Adrenal gland (tissue), 12 donors: ENCODE measurements around the gene ZDHHC11B. TPM values are rescaled to one million over a fixed set of nuclear protein-coding genes. Genes with fewer than 3 reads are reported as not detected.
"Not testable (repeated sequence)": the region's sequence is repeated elsewhere in the genome, so short reads cannot be mapped to it uniquely, and the experiment has no call there.

Experiments
- DNase-seq, 7 donors: peaks; one replicate each; pipeline ENCODE4 v3.0.0-alpha.2; 2019 to 2020
- H3K27ac ChIP-seq, 5 donors: fragments of 200-600 bp; sonication (generic) in 4 of 5; 1 replicate in 3 of 5; 2 replicates in 2 of 5; pipeline versions ENCODE4 v1.5.1 to v1.8.0; 2016 to 2020; ENCODE audit warnings: mild to moderate bottlenecking in 1 of 5
- H3K27me3 ChIP-seq: fragments of 200-600 bp; 2 replicates; pipeline ENCODE4 v1.8.0; 2021
- H3K36me3 ChIP-seq, 2 donors: fragments of 200-600 bp; replicated peaks in 1 of 2; 1 replicate in 1 of 2; 2 replicates in 1 of 2; pipeline versions ENCODE4 v1.5.1 to v1.8.0; 2018 to 2022
- H3K4me1 ChIP-seq, 2 donors: fragments of 200-600 bp; replicated peaks in 1 of 2; 1 replicate in 1 of 2; 2 replicates in 1 of 2; pipeline versions ENCODE4 v1.5.1 to v1.8.0; 2018 to 2021
- H3K4me3 ChIP-seq, 4 donors: fragments of 200-600 bp; sonication (generic) in 3 of 4; one replicate each; pipeline ENCODE4 v1.5.1; 2016 to 2018
- H3K9me3 ChIP-seq, 3 donors: fragments of 200-600 bp; sonication (generic) in 1 of 3; replicated peaks in 1 of 3; 1 replicate in 2 of 3; 2 replicates in 1 of 3; pipeline versions ENCODE4 v1.5.1 to v1.8.0; 2016 to 2021
- CTCF ChIP-seq, 6 experiments: fragments of 450-650 bp in 4 of 6; fragments of 200-600 bp in 2 of 6; sonication (generic) in 1 of 6; IDR thresholded peaks; 1 replicate in 5 of 6; 2 replicates in 1 of 6; pipeline versions ENCODE4 v1.5.1 to v1.8.0; 2016 to 2021; ENCODE audit warnings: antibody characterized with exemption in 6 of 6, mild to moderate bottlenecking in 2 of 6, moderate library complexity in 1 of 6
- POLR2A ChIP-seq, 2 donors: fragments of 450-650 bp; IDR thresholded peaks; one replicate each; pipeline ENCODE4 v1.6.1; 2017; ENCODE audit warnings: antibody characterized with exemption in 2 of 2, mild to moderate bottlenecking in 2 of 2, moderate library complexity in 1 of 2
- WGBS, 4 donors: extraction: QIAGEN DNeasy Blood & Tissue Kit in 2 of 4; methylation state at CpG; one replicate each; pipeline versions ENCODE4 v1.1.5 to v1.1.7; 2013 to 2017; 5-methylcytosine and 5-hydroxymethylcytosine counted together
- intact Hi-C, 2 donors: fragments of 100-400 bp; cut with DNase I; formaldehyde crosslinking; loops; one replicate each; pipeline versions ENCODE4 v1.14.1 to v1.15.0; 2022 to 2023
- polyA plus RNA-seq, 3 donors: library from polyadenylated mRNA; stranded (reverse); fragments of 200-250 nt in 2 of 3; fragments of 350-450 nt in 1 of 3; fragmentation: Illumina TruSeq in 1 of 3; extraction: RNeasy Lipid Tissue Mini Kit (QIAGEN cat#74804) in 1 of 3; gene quantifications; one replicate each; pipeline ENCODE4 v1.2.3, GENCODE V29; 2013 to 2014
- total RNA-seq, 9 donors: library from RNA; depleted of rRNA in 4 of 9; stranded (reverse); fragments of >200 nt in 4 of 9; fragments of 120-200 nt in 1 of 9; fragmentation: NEBNext Ultra II Directional in 1 of 9; extraction: Animal tissue kit (Norgen Biotek cat#: 25700) in 1 of 9; gene quantifications; one replicate each; pipeline versions ENCODE4 v1.1.0 to v1.2.4, GENCODE V29; 2013 to 2023
- donor health status: healthy with polysubstance abuse.
- donor health status: Bipolar disorder and iron deficiency.
- donor health status: DM: yes; HTN: yes; CAD: no.
- donor health status: DM: no; HTN: no; CAD: no.
- donor health status: DM: no; HTN: no; CAD: no.
- donor health status: DM: yes; HTN: yes; CAD: no.

ZDHHC11B gene
- total and polyA plus RNA-seq, 12 donors, result 0.64 to 7.8 (median 1.5) TPM; not detected in 2

- peak in 4 of 7 donors; percentile 15 to 32 (median 20) for DNase-seq
- WGBS, 4 donors, result 0 to 4% (median 0%) methylated on average over 8 to 43 of the region's 43 CpGs
- H3K36me3 ChIP-seq, intact Hi-C loops, H3K27me3 ChIP-seq, H3K9me3 ChIP-seq: not testable (repeated sequence)
- peak overlapping the region in 2 of 4 donors; percentile 67 to 93 for H3K4me3 ChIP-seq
- peak overlapping the region in 1 of 5 donors; percentile 56 for H3K27ac ChIP-seq
- peaks cover 10 to 16% of the 10 kb centered on the region in 2 donors for H3K4me1 ChIP-seq
Observed at GRCh38 chr5:783881-784427, 575 bp downstream of the ZDHHC11B start.

- H3K9me3 ChIP-seq, H3K27me3 ChIP-seq, H3K27ac ChIP-seq, intact Hi-C loops, H3K36me3 ChIP-seq: not testable (repeated sequence)
- 0 to 3% (median 3%) methylated on average over 2 to 30 of the region's 31 CpGs for WGBS, 4 donors
- H3K4me1 ChIP-seq, result peaks cover 10 to 16% of the 10 kb centered on the region in 2 donors
- H3K4me3 ChIP-seq, result peak overlapping the region in 2 of 4 donors; percentile 13 to 23
- peak in 5 of 7 donors; percentile 45 to 80 (median 54) for DNase-seq
Observed at GRCh38 chr5:783049-783802, 1.3 kb downstream of the ZDHHC11B start.

GRCh38 chr5:782356-782755, 2.2 kb downstream of the ZDHHC11B start:
- H3K36me3 ChIP-seq, H3K4me3 ChIP-seq, H3K9me3 ChIP-seq, H3K27ac ChIP-seq, H3K27me3 ChIP-seq, DNase-seq, intact Hi-C loops: not testable (repeated sequence)
- peaks cover 10 to 16% of the 10 kb centered on the region in 2 donors for H3K4me1 ChIP-seq
- no CpG with 5 or more reads among the region's 12 CpGs for WGBS, 4 donors

- H3K4me1 ChIP-seq, result peaks cover 10 to 16% of the 10 kb centered on the region in 2 donors
- 83 to 92% (median 86%) methylated on average over 12 to 17 of the region's 17 CpGs for WGBS, 4 donors
- H3K9me3 ChIP-seq, H3K27me3 ChIP-seq, DNase-seq, intact Hi-C loops, H3K4me3 ChIP-seq, H3K27ac ChIP-seq, H3K36me3 ChIP-seq: not testable (repeated sequence)
Observed at GRCh38 chr5:780571-780970, 4.0 kb downstream of the ZDHHC11B start.

GRCh38 chr5:778967-779366, 5.6 kb downstream of the ZDHHC11B start:
- not testable (repeated sequence) for H3K9me3 ChIP-seq, H3K27ac ChIP-seq, H3K27me3 ChIP-seq, DNase-seq, H3K4me3 ChIP-seq, H3K4me1 ChIP-seq, H3K36me3 ChIP-seq
- 83 to 100% (median 85%) methylated on average over 1 to 8 of the region's 9 CpGs for WGBS, 4 donors
- intact Hi-C loops, result loop anchor here in 1 of 2 donors (10.0 kb wide), 1 partner anchor 94 kb away; no protein-coding TSS in a partner anchor

- not testable (repeated sequence) for H3K4me1 ChIP-seq, H3K9me3 ChIP-seq, H3K27me3 ChIP-seq, H3K27ac ChIP-seq, H3K36me3 ChIP-seq, DNase-seq, H3K4me3 ChIP-seq
- intact Hi-C loops, result loop anchor here in 1 of 2 donors (10.0 kb wide), 1 partner anchor 94 kb away; no protein-coding TSS in a partner anchor
- WGBS, 4 donors, result 90 to 100% (median 95%) methylated on average over 2 to 4 of the region's 6 CpGs; no CpG with 5 or more reads in 1 of the 4 donors
Observed at GRCh38 chr5:778421-778820, 6.1 kb downstream of the ZDHHC11B start.

GRCh38 chr5:777756-778161, 6.8 kb downstream of the ZDHHC11B start:
- Histone ChIP-seq H3K27me3 (peaks cover 4% of the 10 kb centered on the region), H3K4me3 (no peak overlapping the region), H3K27ac (no peak overlapping the region), H3K36me3 (no peaks in the 10 kb centered on the region), H3K4me1 (no peaks in the 10 kb centered on the region), H3K9me3 (no peaks in the 10 kb centered on the region)
- peak in 1 of 7 donors; percentile 14 for DNase-seq
- TF ChIP-seq CTCF (IDR thresholded peaks at IDR 0.05), result no peak
- TF ChIP-seq POLR2A (IDR thresholded peaks at IDR 0.05), result no peak
- intact Hi-C loops, result loop anchor here in 1 of 2 donors (10.0 kb wide), 1 partner anchor 93 kb away; no protein-coding TSS in a partner anchor
- 86 to 94% (median 93%) methylated on average over 26 to 36 of the region's 36 CpGs for WGBS, 4 donors
